Right renal cortex interstitium (tissue), 3 donors: ENCODE results near the gene ABHD12. TPM values are rescaled to one million over a fixed set of nuclear protein-coding genes. Genes with fewer than 3 reads are reported as not detected.

Source experiments
- DNase-seq, 3 donors: peaks; one replicate each; pipeline ENCODE4 v3.0.0-alpha.2; 2013; ENCODE audit warnings: low read depth in 3 of 3, low spot score in 2 of 3
- polyA plus RNA-seq, 3 donors: library from polyadenylated mRNA; unstranded; fragments of 120-200 nt; gene quantifications; one replicate each; pipeline ENCODE4 v1.2.1, GENCODE V29; 2013; ENCODE audit not compliant: insufficient read length in 3 of 3

Gene ABHD12
- polyA plus RNA-seq, 3 donors: 50.8 to 59.8 (median 57.5) TPM

GRCh38 chr20:25280574-25281535 lies 109.8 kb downstream of the ABHD12 start:
- DNase-seq: no peak

GRCh38 chr20:25280051-25280573 lies 110.5 kb downstream of the ABHD12 start:
- peak in 1 of 3 donors; percentile 13 for DNase-seq

GRCh38 chr20:25279403-25279802 lies 111.2 kb downstream of the ABHD12 start:
- no peak for DNase-seq

- DNase-seq: no peak
Measured at GRCh38 chr20:25278636-25279361, 111.8 kb downstream of the ABHD12 start.

- DNase-seq: no peak
Measured at GRCh38 chr20:25277941-25278521, 112.6 kb downstream of the ABHD12 start.

GRCh38 chr20:25277051-25277801 lies 113.4 kb downstream of the ABHD12 start:
- DNase-seq: no peak

- DNase-seq: no peak
Measured at GRCh38 chr20:25276533-25277050, 114.0 kb downstream of the ABHD12 start.

- no peak for DNase-seq
Measured at GRCh38 chr20:25275813-25276532, 114.7 kb downstream of the ABHD12 start.

GRCh38 chr20:25274891-25275812 lies 115.5 kb downstream of the ABHD12 start:
- DNase-seq: no peak

- DNase-seq: no peak
Measured at GRCh38 chr20:25274481-25274880, 116.2 kb downstream of the ABHD12 start.

- no peak for DNase-seq
Measured at GRCh38 chr20:25273541-25274358, 116.9 kb downstream of the ABHD12 start.

- DNase-seq: no peak
Measured at GRCh38 chr20:25273046-25273445, 117.6 kb downstream of the ABHD12 start.

- DNase-seq: no peak
Measured at GRCh38 chr20:25272223-25273000, 118.2 kb downstream of the ABHD12 start.

- no peak for DNase-seq
Measured at GRCh38 chr20:25271486-25272222, 119.0 kb downstream of the ABHD12 start.

GRCh38 chr20:25270829-25271251 lies 119.8 kb downstream of the ABHD12 start:
- DNase-seq: no peak

- no peak for DNase-seq
Measured at GRCh38 chr20:25269833-25270170, 120.8 kb downstream of the ABHD12 start.
